SK-N-MC (cell line): ENCODE measurements around the gene SDK1.

ENCODE experiments used
- EZH2 ChIP-seq: fragments of 200-600 bp; sonication (generic); IDR thresholded peaks from one replicate; pipeline ENCODE4 v1.6.1; 2017; ENCODE audit warnings: antibody characterized with exemption
- POLR2AphosphoS5 ChIP-seq: IDR thresholded peaks from 2 replicates; pipeline ENCODE4 v1.6.1; 2012; ENCODE audit warnings: mild to moderate bottlenecking, low read depth, low read length, borderline replicate concordance

DNA sequence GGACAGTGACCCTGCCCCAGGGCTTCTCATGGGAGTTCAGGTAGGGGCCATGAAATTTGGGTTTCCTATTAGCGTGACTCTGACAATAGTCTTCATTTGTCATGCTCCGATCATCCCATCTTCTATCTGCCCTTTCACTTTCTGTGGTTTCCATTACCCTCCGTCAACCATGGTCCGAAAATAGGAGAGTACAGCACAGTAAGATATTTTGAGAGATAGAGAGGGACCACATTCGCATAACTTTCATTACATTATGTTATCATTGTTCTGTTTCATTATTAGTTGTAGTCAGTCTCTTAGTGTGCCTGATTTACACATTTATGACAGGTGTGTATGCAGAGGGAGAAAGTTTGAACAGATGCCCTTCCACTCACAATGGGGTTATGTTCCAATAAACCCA, 649.2 kb downstream of the SDK1 start:
- TF ChIP-seq EZH2 (no peak), POLR2AphosphoS5 (no peak)
